ENCODE results near the gene SNAI3. TPM values are rescaled to one million over a fixed set of nuclear protein-coding genes. Genes with fewer than 3 reads are reported as not detected.
A peak's percentile ranks its signal among the peaks of the same experiment; 100 is the strongest.

SNAI3 gene
- total and polyA plus RNA-seq, 9 of the 15 experiments (the other 6 are each of a cell fraction or from before 2014, with no cell fraction given), result 0.04 to 4.1 (median 0.80) TPM; not detected in 1

- TF ChIP-seq CHD1 (IDR thresholded peaks at IDR 0.05; ENCODE audit: low read length) (no peak), LARP7 (IDR thresholded peaks at IDR 0.05) (no peak), SRSF3 (IDR thresholded peaks at IDR 0.05; ENCODE audit: insufficient read depth, low read length) (no peak), ARNT (IDR thresholded peaks at IDR 0.05) (no peak; a peak in 1 of 4 replicates), ZNF324 (CRISPR knock-in tag; IDR thresholded peaks at IDR 0.05) (peak; percentile 40; the same call in 1 of the 2 replicates), POLR2A (conservative IDR thresholded peaks at IDR 0.05) (peak; percentile 12), MED1 (CRISPR knock-in tag; IDR thresholded peaks at IDR 0.05; ENCODE audit: borderline replicate concordance) (no peak), JUN (IDR thresholded peaks at IDR 0.05; ENCODE audit: borderline replicate concordance, low read depth, low read length) (no peak), JUN (CRISPR knock-in tag; IDR thresholded peaks at IDR 0.05; ENCODE audit: borderline replicate concordance) (no peak), ZNF707 (CRISPR knock-in tag; conservative IDR thresholded peaks at IDR 0.05) (peak; percentile 34; the same call in 1 of the 2 replicates), CEBPG (CRISPR knock-in tag; IDR thresholded peaks at IDR 0.05) (no peak), CEBPG (tag; conservative IDR thresholded peaks at IDR 0.05 in 1 of 2, IDR thresholded peaks at IDR 0.05 in 1 of 2) (no peak), BCL6 (CRISPR knock-in tag; IDR thresholded peaks at IDR 0.05) (no peak), RBBP5 (IDR thresholded peaks at IDR 0.05; ENCODE audit: borderline replicate concordance, insufficient read depth, low read length, poor library complexity, severe bottlenecking) (peak; percentile 49), DLX4 (CRISPR knock-in tag; IDR thresholded peaks at IDR 0.05) (no peak), PYGO2 (tag; IDR thresholded peaks at IDR 0.05) (no peak), NCOA1 (IDR thresholded peaks at IDR 0.05; ENCODE audit: low read depth) (peak; percentile 72), ZBTB34 (CRISPR knock-in tag; IDR thresholded peaks at IDR 0.05) (no peak), ZNF561 (CRISPR knock-in tag; conservative IDR thresholded peaks at IDR 0.05) (no peak), ZNF134 (CRISPR knock-in tag; conservative IDR thresholded peaks at IDR 0.05) (no peak), CREM (IDR thresholded peaks at IDR 0.05; ENCODE audit: low read depth) (peak; percentile 94), U2AF2 (optimal IDR thresholded peaks at IDR 0.05; ENCODE audit: low read depth, low read length) (no peak), NKRF (IDR thresholded peaks at IDR 0.05; ENCODE audit: borderline replicate concordance) (peak; percentile 41; the same call in 1 of the 2 replicates), NFRKB (IDR thresholded peaks at IDR 0.05; ENCODE audit: low read depth) (no peak), POLR2G (IDR thresholded peaks at IDR 0.05; ENCODE audit: low read depth, low read length) (peak; percentile 47)
- TF ChIP-seq, protein P1, sequence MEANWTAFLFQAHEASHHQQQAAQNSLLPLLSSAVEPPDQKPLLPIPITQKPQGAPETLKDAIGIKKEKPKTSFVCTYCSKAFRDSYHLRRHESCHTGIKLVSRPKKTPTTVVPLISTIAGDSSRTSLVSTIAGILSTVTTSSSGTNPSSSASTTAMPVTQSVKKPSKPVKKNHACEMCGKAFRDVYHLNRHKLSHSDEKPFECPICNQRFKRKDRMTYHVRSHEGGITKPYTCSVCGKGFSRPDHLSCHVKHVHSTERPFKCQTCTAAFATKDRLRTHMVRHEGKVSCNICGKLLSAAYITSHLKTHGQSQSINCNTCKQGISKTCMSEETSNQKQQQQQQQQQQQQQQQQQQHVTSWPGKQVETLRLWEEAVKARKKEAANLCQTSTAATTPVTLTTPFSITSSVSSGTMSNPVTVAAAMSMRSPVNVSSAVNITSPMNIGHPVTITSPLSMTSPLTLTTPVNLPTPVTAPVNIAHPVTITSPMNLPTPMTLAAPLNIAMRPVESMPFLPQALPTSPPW (CRISPR knock-in tag; IDR thresholded peaks at IDR 0.05), result peak; percentile 86
These were observed 34.9 kb downstream of the SNAI3 start (continued) for GRCh38 chr16:88651276-88651988.

Measured in K562 (cell line).